Measurements from ENCODE around the gene LAG3. TPM values are rescaled to one million over a fixed set of nuclear protein-coding genes. Genes with fewer than 3 reads are reported as not detected.
"Not testable (repeated sequence)": the region's sequence is repeated elsewhere in the genome, so short reads cannot be mapped to it uniquely, and the experiment has no call there.

LAG3 gene
- total and polyA plus RNA-seq, 2 experiments from 2014 or later = 3.7 to 4.7 TPM

GRCh38 chr12:6742834-6743233 is 29.5 kb upstream of the LAG3 start:
- Histone ChIP-seq H3K27ac (ENCODE audit: low read depth) (no peak overlapping the region), H3K36me3 (ENCODE audit: insufficient read depth) (no peaks in the 10 kb centered on the region), H2AFZ (no peak overlapping the region), H4K20me1 (replicated peaks; ENCODE audit: insufficient read depth) (no peaks in the 10 kb centered on the region), H3K4me2 (no peak overlapping the region), H3K4me3 (no peak overlapping the region), H3F3A (replicated peaks; ENCODE audit: low read depth) (0 out of 2 replicates have a peak, but pooled peaks cover 5% of the 10 kb centered on the region), H3K9me2 (ENCODE audit: insufficient read depth) (no peaks in the 10 kb centered on the region), H3K27me3 (ENCODE audit: insufficient read depth) (no peaks in the 10 kb centered on the region), H3K79me2 (replicated peaks; ENCODE audit: insufficient read depth) (no peaks in the 10 kb centered on the region), H3K4me1 (ENCODE audit: insufficient read depth) (no peaks in the 10 kb centered on the region)
- no peak overlapping the region for H3K27ac Mint-ChIP-seq
- ATAC-seq (no peak), DNase-seq (ENCODE audit: low spot score) (no peak)
- TF ChIP-seq STAT1 (IDR thresholded peaks at IDR 0.05; ENCODE audit: unreplicated experiment) (no peak), ZNF331 (CRISPR knock-in tag; IDR thresholded peaks at IDR 0.05; ENCODE audit: low read depth) (no peak), POLR2AphosphoS5 (IDR thresholded peaks at IDR 0.05; ENCODE audit: low read depth) (no peak), EZH2phosphoT487 (IDR thresholded peaks at IDR 0.05; ENCODE audit: unreplicated experiment) (no peak), CREB1 (CRISPR knock-in tag; IDR thresholded peaks at IDR 0.05; ENCODE audit: low read depth) (no peak), REST (IDR thresholded peaks at IDR 0.05; ENCODE audit: unreplicated experiment) (no peak), ZNF462 (CRISPR knock-in tag; IDR thresholded peaks at IDR 0.05) (no peak), JUNB (IDR thresholded peaks at IDR 0.05; ENCODE audit: unreplicated experiment) (no peak), ETS1 (IDR thresholded peaks at IDR 0.05) (no peak), ZNF114 (CRISPR knock-in tag; IDR thresholded peaks at IDR 0.05) (no peak), NANOG (IDR thresholded peaks at IDR 0.05; ENCODE audit: borderline replicate concordance) (no peak), EZH2 (IDR thresholded peaks at IDR 0.05; ENCODE audit: low read depth, unreplicated experiment) (no peak)
- peaks cover 8% of the 10 kb centered on the region for H3K27me3 Mint-ChIP-seq (ENCODE audit: insufficient read depth, low read depth, poor library complexity)
- no peak overlapping the region for H3K4me3 Mint-ChIP-seq
- H3K4me1 Mint-ChIP-seq = peaks cover 4% of the 10 kb centered on the region; the same call in 1 of the 3 replicates
- peaks cover 27% of the 10 kb centered on the region for H3K36me3 Mint-ChIP-seq (ENCODE audit: low read depth)
- H3K9me3 Mint-ChIP-seq = no peaks in the 10 kb centered on the region

GRCh38 chr12:6743300-6743699 is 29.0 kb upstream of the LAG3 start:
- peaks cover 32% of the 10 kb centered on the region for H3K36me3 Mint-ChIP-seq (ENCODE audit: low read depth)
- H3K27ac ChIP-seq (ENCODE audit: low read depth); ATAC-seq; H3K79me2 ChIP-seq (replicated peaks; ENCODE audit: insufficient read depth); H3K4me1 Mint-ChIP-seq; H3K27me3 ChIP-seq (ENCODE audit: insufficient read depth); DNase-seq (ENCODE audit: low spot score); H3K4me3 Mint-ChIP-seq; H3K4me3 ChIP-seq; H3K4me2 ChIP-seq; H3K9me2 ChIP-seq (ENCODE audit: insufficient read depth); H4K20me1 ChIP-seq (replicated peaks; ENCODE audit: insufficient read depth); H3K4me1 ChIP-seq (ENCODE audit: insufficient read depth); H3K27me3 Mint-ChIP-seq (ENCODE audit: insufficient read depth, low read depth, poor library complexity); H3K27ac Mint-ChIP-seq; H3K36me3 ChIP-seq (ENCODE audit: insufficient read depth); H3K9me3 Mint-ChIP-seq; H2AFZ ChIP-seq; H3F3A ChIP-seq (replicated peaks; ENCODE audit: low read depth): not testable (repeated sequence)
